Measurements from ENCODE around the gene SPATC1L. TPM values are rescaled to one million over a fixed set of nuclear protein-coding genes. Genes with fewer than 3 reads are reported as not detected.
"Not testable (repeated sequence)": the region's sequence is repeated elsewhere in the genome, so short reads cannot be mapped to it uniquely, and the experiment has no call there.

Gene SPATC1L
- 17.2 and 18.6 TPM in 2 replicates for total RNA-seq (2014; rRNA removed; shearing (Covaris generic))

DNA sequence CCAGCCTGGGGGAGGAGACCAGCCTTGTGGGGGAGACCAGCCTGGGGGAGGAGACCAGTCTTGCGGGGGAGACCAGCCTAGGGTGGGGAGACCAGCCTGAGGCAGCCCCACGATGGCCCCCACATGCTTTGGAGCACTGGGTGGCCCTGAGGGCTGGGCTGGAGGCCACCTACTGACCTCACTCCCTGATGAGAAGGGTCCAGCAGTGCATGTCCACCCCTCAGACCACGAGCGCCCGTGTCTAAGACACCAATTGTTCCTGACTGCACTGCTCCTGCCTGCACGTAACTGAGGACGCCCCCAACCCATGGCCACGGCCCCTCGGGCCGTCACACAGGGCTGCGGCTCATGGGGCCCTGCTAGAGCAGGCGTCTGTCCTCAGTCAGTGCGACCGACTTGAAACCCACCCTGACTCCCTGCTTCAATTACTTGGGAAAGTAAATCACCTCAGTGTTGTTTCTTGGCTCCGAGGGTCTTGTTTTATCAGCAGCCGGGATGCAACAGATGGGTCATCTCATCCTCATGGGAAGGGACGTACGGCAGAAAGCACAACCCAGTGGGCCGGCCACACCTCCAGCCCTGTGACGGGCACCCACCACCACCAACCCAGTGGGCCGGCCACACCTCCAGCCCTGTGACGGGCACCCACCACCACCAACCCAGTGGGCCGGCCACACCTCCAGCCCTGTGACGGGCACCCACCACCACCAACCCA, at the start of gene SPATC1L:
Gene SPATC1L, minus strand, starts transcription at position 550 of the 715 bp plus-strand sequence. CDS start 1,643 bp downstream, outside the sequence.
- DNase-seq (ENCODE audit: low read depth) = peak; percentile 71

DNA sequence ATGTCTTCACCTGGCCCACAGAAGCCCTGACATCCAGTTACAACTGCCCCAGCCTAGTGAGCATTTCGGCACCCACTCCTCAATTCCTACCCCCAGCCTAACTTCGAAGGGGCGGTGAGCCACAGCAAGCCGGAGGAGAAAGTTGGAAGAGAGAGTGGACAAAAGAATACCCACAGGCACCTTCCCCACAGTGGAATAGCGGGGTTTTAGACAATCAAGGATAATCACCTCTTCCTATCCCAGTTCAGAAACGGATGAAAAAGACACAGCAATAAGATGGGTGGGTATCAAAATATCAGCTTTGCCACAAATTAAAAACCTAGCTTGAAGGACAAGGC, 45.6 kb upstream of the SPATC1L start:
- DNase-seq (ENCODE audit: low read depth) = no peak

DNA sequence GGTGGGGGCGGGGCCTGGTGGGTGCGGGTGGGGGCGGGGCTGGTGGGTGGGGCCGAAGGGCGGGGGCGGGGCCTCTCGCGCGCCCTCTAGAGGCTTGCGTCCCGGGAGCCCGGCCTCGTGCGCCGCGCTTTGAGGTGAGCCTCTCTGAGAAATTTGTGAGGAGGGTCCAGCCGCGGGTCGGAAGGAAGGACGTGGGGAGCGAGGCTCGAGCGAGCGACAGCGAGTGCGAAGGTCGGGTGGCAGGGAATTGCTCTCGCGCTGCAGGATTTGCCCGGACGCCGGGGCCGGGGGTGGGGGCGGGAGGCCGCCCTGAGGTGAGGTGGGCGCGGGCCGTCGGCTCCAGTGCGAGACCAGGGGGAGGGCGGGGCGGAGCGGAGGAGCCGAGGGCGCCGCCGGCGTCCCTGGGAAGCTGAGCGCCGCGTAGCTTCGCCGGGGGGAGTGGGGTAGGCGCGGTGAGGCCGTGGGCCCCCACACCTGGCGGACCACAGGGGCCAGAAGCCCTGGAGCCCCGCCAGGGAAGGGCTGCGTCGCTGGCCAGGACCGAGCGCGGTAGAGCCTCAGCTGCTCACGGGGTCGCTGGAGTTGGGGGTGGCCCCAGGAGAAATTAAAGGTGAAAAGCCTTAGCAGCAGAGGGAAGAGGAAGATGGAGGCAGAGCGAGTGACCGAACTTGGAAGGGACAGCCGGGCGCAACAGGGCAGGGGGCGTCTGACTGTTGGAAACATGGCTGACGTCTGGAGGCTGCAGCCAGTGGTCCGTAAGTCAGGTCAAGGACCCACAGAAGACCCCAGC, 45.1 kb upstream of the SPATC1L start:
- no peak for DNase-seq (ENCODE audit: low read depth)

DNA sequence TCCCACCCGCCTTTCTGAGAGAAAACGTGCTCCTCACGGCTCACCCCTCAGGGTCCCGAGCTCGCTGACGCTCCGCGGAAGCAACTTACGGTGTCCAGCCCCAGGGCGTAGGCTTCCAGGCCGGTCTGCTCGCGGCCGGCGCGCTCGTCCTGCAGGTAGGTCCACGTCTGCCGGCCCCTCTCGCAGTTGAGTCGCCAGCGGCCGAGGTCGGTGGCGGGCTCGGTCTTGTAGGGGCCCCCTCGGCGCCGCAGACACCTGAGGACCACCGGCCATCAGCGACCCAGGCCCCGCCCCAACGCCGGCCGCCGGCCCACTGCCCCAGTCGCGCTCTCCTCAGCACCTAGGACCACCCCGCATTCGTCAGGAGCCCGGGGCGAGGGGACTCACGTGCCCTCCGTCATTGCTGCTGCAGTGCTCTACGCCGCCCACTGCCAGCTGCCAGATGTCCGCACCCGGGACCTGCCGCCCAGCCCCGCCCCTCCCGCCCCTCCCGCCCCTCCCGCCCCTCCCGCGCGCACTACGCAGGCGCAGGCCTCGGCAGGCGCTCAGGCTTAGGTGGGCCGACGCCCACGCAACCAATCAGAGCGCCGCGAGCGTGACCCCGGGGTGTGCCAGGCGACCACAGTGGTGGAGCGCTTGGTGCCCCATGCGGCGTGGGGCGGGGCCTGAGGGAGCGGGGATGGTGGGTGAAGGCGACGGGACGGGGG, 44.2 kb upstream of the SPATC1L start, which contains the start of gene LSS:
Gene LSS, minus strand, starts transcription at position 430 of the 707 bp plus-strand sequence. Its CDS starts 29 bp downstream, at position 401.
- DNase-seq (ENCODE audit: low read depth) = peak; percentile 94

DNA sequence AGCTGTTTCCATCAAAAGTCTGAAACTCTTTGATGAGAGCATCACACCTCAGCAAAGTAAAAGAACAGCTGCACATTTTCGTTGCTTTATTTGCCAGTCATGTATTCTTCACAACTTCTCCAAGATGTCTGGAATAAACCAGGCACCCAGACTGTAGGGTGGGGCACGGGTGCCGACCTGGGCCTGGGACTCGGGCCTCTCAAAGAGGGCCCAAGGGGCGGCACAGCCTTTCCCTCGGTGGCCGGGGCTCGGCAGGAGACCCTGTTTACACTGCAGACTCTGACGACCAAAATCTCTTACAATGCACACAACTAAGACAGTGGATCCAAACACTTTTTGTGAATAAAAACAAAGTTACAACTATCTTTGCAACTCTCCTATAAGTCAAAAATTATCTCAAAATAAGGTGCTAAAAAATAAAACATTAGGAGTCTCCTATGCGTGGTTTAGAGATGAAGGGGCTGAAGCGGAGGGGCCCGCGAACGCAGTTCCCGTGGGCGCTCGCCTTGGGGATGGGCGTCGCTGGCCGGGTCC, 43.6 kb upstream of the SPATC1L start:
- no peak for DNase-seq (ENCODE audit: low read depth)

DNA sequence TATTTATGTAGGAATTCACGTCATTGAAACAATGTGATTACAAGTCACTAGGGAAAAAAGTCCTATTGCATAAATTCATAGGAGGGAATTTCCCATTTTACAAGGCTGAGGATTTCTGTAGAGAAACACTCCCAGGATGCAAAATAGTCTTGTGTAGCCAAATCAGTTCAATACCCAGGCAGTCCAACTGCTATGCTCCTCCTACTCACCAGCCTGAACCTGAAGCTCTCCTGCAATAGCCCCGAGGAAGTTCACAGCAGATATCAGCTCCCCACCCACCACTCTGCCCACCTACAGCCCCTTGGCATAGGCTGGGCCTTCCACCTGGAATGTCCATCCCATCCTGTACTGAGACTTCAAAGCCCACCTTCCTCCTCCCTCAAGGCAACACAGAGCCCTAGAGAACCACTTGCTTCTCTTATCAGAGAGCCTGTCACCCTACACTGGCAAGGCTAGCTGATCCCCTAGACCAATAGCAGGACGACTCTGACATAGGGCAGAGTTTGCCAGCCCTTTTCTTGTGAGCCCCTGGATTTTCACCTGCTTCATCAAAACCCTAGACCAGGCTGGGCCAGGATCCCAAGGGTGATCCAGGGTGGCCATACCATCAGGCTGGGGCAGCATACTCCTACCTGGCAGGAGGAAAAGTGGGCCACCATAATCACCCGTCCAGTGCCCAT, 42.8 kb upstream of the SPATC1L start:
- DNase-seq (ENCODE audit: low read depth) = peak; percentile 29

DNA sequence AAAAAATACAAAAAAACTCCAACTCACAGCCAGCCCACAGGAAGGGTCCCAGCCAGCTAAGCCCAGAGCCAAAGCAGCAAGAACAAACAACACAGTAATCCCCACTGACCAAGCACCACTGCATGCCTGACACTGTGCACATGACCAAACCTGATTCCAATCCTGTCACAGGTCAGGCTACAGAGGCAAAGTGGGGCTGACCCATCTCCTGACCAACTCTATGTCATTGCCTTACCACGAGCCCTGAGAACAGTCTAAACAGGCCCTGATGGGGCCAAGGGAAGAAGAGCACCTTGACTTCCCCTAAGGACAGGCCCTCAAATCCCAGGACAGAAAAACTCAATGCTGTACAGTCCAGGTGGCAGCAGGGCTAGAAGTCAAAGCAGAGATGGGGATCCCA, 41.9 kb upstream of the SPATC1L start:
- DNase-seq (ENCODE audit: low read depth) = no peak

DNA sequence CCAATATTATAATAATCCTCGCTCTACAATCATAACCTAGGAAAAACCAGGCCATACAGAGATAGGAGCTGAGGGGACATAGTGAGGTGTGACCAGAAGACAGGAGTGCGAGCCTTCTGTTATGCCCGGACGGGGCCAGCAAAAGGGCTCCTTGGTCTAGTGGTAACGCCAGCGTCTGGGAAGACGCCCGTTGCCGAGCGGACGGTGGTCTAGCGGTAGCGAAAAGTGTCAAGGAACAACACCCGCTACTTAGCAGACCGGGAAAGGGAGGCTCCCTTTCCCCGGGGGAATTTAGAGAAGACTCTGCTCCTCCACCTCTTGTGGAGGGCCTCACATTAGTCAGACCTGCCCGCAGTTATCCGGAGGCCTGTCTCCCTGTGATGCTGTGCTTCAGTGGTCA, 39.4 kb upstream of the SPATC1L start:
- not testable (repeated sequence) for DNase-seq (ENCODE audit: low read depth)

DNA sequence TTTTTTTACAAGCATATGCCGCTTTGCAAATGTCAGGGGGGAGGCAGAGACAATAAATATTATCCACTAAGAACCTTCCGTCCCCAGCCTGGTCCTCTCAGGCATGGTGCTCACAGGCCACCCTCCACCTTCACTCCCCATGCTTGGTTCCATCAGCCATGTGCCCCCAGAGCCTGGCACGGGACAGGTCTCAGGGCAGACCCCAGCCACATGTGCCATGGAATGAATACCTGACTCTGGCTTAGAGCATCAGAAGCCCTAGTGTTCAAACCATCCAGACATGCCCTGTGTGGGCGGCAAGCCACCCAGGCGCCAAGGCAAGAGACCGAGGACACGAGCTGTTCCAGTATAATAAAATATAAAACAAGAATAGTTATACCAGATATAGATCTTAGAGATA, 39.0 kb upstream of the SPATC1L start:
- DNase-seq (ENCODE audit: low read depth) = no peak

DNA sequence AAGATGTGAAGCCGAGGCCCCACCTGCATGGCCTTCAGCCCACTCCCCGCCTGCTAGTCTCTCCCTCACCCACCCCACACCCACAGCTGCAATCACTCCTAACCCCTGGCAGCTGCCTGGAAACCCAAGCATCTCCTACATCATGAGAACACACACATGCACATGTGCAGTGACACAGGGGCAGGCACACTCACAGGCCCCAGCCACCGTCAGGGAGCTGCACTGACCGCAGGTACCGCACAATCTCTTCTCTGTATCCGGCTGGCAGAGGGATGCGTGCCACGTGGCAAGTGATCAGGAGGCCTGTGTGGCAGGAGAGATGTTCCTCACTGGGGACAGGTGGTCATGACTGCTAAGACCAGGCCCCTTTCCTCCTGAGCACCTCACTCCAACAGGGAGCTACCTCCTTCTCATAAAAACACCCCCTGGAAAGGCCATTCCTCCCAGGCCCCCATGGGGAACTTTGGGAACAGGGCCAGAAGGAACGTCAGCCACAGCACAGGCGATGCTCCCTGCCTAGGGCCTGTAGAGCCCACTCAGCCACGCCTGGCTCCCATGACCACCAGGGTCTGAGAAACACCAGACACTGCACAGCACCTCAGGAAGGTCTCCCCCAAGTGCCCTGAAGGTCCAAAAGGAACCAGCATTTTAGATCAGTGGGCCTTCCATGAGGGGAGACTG, 38.3 kb upstream of the SPATC1L start:
- DNase-seq (ENCODE audit: low read depth) = no peak

DNA sequence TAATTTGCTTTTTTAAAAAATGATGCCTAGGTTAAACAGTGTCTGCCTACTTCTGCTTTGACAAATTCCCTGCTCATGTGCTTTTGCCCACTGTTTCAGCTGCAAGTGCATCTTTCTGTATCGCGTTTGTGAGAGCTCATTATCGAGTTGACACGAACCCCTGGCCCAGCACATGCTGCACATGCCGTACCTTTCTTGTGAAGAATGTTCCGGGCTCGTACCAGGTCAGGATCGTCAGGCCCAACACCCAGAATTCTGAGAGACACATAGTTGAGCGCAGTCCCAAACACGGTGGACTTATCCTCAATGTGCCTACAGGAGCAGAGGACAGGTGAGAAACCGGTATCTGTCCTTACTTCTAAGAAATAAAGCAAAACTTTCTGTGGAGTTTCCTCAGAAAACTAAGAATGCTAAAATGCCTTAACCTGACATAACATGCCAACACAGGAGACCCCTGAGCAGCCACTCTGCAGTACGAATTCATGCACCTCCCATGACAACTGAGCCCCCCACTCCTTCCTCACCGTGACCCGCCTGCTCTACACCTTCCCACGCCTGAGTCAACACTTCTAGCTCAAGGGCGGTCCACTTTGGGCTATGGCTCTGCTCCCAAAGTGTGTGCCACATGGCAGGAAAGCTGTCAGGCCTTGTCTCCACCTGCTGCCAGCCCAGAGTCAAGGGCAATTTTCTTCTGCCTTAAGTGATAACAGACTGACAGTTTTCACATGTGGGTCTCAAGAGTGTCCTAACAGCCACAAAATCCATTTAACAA, 37.6 kb upstream of the SPATC1L start:
- DNase-seq (ENCODE audit: low read depth) = no peak

DNA sequence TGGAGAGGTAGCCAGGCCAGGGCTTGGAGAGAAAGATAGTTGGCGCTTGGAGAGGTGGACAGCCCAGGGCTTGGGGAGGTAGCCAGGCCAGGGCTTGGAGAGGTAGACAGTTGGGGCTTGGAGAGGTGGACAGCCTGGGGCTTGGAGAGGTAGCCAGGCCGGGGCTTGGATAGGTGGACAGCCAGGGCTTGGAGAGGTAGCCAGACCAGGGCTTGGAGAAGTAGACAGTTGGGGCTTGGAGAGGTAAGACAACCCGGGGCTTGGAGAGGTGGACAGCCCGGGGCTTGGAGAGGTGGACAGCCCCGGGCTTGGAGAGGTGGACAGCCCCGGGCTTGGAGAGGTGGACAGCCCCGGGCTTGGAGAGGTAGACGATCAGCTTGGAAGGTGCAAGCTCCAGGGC, 36.6 kb upstream of the SPATC1L start:
- no peak for DNase-seq (ENCODE audit: low read depth)

DNA sequence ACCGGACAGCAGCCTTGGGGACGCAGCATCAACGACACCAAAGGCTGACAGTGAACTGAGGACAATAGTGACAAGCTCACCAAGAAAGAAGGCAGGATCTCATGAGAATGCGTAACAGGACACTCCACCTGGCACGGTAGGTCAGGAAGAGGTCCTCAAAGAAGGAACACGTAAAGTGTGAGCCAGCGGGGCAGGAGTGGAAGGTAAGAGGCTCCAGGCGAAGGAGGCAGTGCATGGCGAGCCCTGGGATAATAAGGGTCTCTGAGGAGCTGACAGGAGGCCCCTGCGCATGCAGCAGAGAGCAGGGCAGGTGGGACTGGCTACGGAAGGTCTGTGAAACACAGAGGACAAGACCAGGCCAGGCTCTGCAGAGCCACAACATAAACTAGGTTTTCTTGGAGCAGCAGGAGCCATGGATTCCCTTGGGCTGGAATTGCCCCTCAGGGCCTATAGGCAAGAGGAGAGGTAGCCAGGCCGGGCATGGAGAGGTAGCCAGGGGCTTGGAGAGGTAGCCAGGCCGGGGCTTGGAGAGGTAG, 36.1 kb upstream of the SPATC1L start:
- no peak for DNase-seq (ENCODE audit: low read depth)

DNA sequence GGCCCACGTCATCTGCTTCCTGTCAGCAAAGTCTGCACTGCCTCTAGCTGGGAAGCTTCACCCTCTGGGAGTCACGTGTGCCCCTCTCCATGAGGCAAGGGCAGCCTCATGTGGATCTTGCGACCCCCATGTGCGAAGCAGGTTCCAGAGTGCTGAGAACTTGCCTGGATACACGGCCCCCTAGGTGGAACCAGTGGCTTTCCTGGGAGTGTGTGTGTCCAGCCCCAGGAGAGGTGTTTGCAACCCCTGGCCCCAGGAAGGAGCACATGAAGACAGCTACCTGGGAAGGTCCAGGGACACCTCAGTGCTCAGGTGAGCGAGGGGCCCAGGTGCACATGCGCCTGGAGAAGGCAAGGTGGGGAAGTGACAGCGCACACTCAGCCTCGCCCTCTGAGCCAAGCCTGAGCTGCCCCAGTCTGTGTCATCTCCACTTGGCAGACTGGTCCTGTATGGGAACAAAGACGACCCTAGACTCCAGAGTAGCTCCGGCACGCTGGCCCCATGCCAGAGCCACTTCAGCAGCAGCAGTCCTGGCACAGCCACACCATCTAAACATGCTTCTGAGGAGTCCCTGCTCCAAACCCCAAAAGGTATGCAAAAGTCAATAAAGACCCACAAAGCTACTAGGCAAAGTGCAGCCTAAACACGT, 35.5 kb upstream of the SPATC1L start:
- DNase-seq (ENCODE audit: low read depth) = no peak

DNA sequence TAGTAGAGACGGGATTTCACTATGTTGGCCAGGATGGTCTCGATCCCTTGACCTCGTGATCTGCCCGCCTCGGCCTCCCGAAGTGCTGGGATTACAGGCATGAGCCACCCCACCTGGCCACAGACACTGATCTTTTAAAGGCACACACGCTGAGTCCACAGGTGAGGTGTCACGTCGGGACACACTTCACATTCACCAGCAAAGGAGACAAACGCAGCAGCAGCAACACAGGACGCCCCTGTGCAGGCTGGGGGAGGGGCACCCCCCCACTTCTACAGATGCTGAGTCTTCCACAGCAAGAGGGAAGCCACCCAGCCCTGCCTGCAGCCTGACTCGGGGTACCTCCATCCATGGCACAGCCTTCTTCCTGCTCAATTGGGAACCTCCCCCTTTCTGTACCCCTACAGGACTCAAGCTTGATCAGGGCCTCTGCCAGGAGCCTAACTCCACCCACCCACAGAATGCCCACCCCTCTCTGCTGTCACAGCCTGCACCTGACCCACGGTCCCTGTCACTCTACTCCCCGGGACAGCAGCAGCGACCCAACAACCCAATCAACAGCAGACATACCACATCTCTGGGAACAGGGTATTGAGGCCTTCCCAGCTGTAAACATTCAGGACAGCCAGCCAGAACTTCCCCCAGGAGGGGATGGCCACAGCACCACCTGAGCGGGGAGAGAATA, 34.8 kb upstream of the SPATC1L start:
- no peak for DNase-seq (ENCODE audit: low read depth)

DNA sequence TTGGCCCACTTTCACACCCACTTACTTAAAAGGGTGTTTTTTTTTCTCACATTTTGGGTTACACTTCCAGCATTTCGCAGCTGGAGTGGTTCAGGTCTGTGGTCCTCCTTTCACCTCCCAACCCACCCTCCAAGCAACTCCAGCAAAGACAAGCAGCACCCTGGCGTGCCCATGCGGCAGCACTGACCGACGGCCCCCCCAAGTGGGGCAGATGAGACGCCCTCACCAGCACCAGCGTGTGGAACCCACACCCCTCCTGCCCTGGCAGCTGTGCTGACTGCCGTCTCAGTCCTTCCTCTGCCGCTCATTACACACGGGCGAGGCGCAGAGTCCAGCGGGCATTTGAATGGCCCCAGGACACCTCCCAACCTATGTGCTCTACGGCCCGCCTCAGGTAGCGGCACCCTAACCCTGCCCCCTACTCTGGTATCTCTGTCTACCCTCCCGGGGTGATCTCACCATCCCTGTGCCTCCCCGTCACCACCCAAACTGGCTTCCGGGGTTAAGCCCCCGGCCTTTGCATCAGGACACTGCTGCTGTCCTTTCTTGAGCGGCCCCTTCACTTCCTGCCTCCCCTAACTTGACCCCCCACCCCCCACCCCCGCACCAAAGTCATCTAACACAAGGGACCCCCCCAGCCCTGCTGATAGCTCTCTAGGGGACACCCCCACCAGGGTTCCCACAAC, 33.4 kb upstream of the SPATC1L start:
- DNase-seq (ENCODE audit: low read depth) = no peak

DNA sequence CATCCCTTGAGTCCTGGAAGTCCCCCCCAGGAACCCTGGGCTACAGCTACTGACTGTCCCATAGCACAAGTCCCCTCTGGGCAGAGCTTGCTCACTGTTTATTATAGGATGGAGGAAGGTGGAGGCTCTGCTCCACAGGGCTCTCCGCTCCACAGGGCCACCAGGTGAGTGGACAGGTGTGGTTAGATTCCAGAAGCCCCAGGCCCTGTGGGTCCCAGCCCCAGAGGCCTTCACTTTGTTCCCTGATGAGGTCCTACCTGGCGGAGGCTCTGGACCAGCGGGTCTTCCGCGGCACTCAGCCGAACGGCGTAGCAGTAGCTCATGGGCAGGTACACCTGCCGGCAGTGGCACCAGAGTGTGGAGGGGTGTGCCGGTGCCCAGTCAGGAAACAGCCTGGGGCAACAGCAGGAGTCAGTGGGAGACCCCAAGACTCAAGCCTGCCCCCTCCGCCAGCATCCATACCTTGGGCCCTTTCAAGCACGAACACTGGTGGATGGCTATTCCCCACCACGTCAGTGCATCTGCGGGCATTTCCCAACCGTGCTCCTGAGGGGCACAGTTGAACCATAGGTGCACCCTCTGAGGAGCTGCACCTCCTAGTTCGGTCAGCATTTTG, 32.0 kb upstream of the SPATC1L start:
- DNase-seq (ENCODE audit: low read depth) = no peak

Data from RPMI7951 (cell line).